H1 (cell line): ENCODE measurements around the gene DPEP3. TPM values are rescaled to one million over a fixed set of nuclear protein-coding genes. Genes with fewer than 3 reads are reported as not detected.
A peak's percentile ranks its signal among the peaks of the same experiment; 100 is the strongest.

Experiments
- CTCF ChIA-PET: fragments of 300-600 bp; sonication (Branson Sonifier 250); formaldehyde crosslinking; loops from one replicate; lab custom pipeline; 2021; ENCODE audit not compliant: partially characterized antibody; lab: Charles Lee
- POLR2A ChIA-PET: fragments of 300-600 bp; sonication (Branson Sonifier 250); formaldehyde crosslinking; loops from one replicate; lab custom pipeline; 2021; ENCODE audit warnings: inconsistent platforms; ENCODE audit not compliant: partially characterized antibody; lab: Charles Lee
- DNase-seq, 2 experiments: peaks; one replicate each; pipeline versions ENCODE4 v3.0.0 to v3.0.0-alpha.2; 2010 to 2022; ENCODE audit warnings: low spot score in 2 of 2, low read depth in 1 of 2, mixed read lengths in 1 of 2
- FAIRE-seq: peaks from 2 replicates; lab custom pipeline; 2011; peaks lifted over from hg19 to GRCh38; lab: Jason Lieb, UNC
- H2AFZ ChIP-seq: 2 replicates; pipeline ENCODE4 v1.8.1; 2012; ENCODE audit warnings: low read length, inconsistent platforms
- H2AK5ac ChIP-seq: 2 replicates; pipeline ENCODE4 v1.6.1; 2013; ENCODE audit warnings: low read depth, low read length
- H2BK120ac ChIP-seq: replicated peaks from 2 replicates; pipeline ENCODE3; 2013; ENCODE audit warnings: low read depth, low read length, inconsistent platforms
- H2BK12ac ChIP-seq: 2 replicates; pipeline ENCODE4 v1.6.1; 2013; ENCODE audit warnings: low read depth, low read length
- H2BK15ac ChIP-seq: 2 replicates; pipeline ENCODE4 v1.6.1; 2013; ENCODE audit warnings: low read length
- H2BK20ac ChIP-seq: 2 replicates; pipeline ENCODE4 v1.6.1; 2013; ENCODE audit warnings: low read length
- H2BK5ac ChIP-seq: 2 replicates; pipeline ENCODE4 v1.6.1; 2013; ENCODE audit warnings: low read depth, low read length
- H3K14ac ChIP-seq: 2 replicates; pipeline ENCODE4 v1.6.1; 2013; ENCODE audit warnings: inconsistent platforms; ENCODE audit not compliant: insufficient read length
- H3K18ac ChIP-seq: 2 replicates; pipeline ENCODE4 v1.6.1; 2013; ENCODE audit warnings: low read length; ENCODE audit errors: extremely low read depth
- H3K23ac ChIP-seq: 2 replicates; pipeline ENCODE4 v1.6.1; 2013; ENCODE audit warnings: inconsistent platforms; ENCODE audit not compliant: insufficient read length
- H3K23me2 ChIP-seq: 2 replicates; pipeline ENCODE4 v1.6.1; 2013; ENCODE audit warnings: low read depth, low read length
- H3K27ac ChIP-seq: 2 replicates; pipeline ENCODE4 v1.6.1; 2011; ENCODE audit warnings: low read depth, low read length, inconsistent platforms
- H3K27me3 ChIP-seq, 4 experiments: replicated peaks in 1 of 4; 1 replicate in 1 of 4; 2 replicates in 3 of 4; pipeline versions ENCODE4 v1.6.1 to v1.8.1; 2011 to 2013; ENCODE audit warnings: low read length in 3 of 4, mild to moderate bottlenecking in 3 of 4, inconsistent platforms in 2 of 4, mixed read lengths in 2 of 4, moderate library complexity in 1 of 4; ENCODE audit not compliant: control insufficient read depth in 3 of 4, insufficient read depth in 3 of 4; ENCODE audit errors: extremely low read depth in 1 of 4
- H3K36me3 ChIP-seq, 4 experiments: 2 replicates each; pipeline versions ENCODE4 v1.6.1 to v1.8.1; 2011 to 2013; ENCODE audit warnings: mild to moderate bottlenecking in 4 of 4, low read length in 3 of 4, moderate library complexity in 2 of 4, control low read depth in 1 of 4, inconsistent platforms in 1 of 4; ENCODE audit not compliant: insufficient read depth in 4 of 4, control insufficient read depth in 2 of 4
- H3K4ac ChIP-seq: replicated peaks from 2 replicates; pipeline ENCODE3; 2013; ENCODE audit warnings: low read length, low read depth, mixed read lengths, inconsistent platforms; ENCODE audit not compliant: insufficient read length
- H3K4me1 ChIP-seq, 4 experiments: replicated peaks in 1 of 4; 1 replicate in 1 of 4; 2 replicates in 3 of 4; pipeline versions ENCODE4 v1.6.1 to v1.8.1; 2011 to 2013; ENCODE audit warnings: low read length in 3 of 4, inconsistent platforms in 2 of 4, mixed read lengths in 1 of 4; ENCODE audit not compliant: insufficient read depth in 4 of 4, control insufficient read depth in 3 of 4
- H3K4me2 ChIP-seq, 2 experiments: 2 replicates each; pipeline versions ENCODE4 v1.6.1 to v1.8.1; 2011 to 2013; ENCODE audit warnings: low read depth in 2 of 2, low read length in 2 of 2, control low read depth in 1 of 2, inconsistent platforms in 1 of 2, mild to moderate bottlenecking in 1 of 2; ENCODE audit not compliant: insufficient read depth in 1 of 2
- H3K4me3 ChIP-seq, 4 experiments: fragments of 200-600, 300-600 bp in 1 of 4; sonication (generic), shearing (Covaris generic), sonication (Bioruptor Twin) in 1 of 4; 2 replicates each; pipeline versions ENCODE4 v1.5.1 to v1.8.1; 2011 to 2016; ENCODE audit warnings: low read length in 4 of 4, low read depth in 3 of 4, control low read depth in 2 of 4, inconsistent platforms in 2 of 4, mild to moderate bottlenecking in 2 of 4, mixed read lengths in 1 of 4, moderate library complexity in 1 of 4; ENCODE audit not compliant: insufficient read depth in 2 of 4; ENCODE audit errors: extremely low read depth in 1 of 4
- H3K56ac ChIP-seq: replicated peaks from 2 replicates; pipeline ENCODE3; 2013; ENCODE audit warnings: low read depth, mild to moderate bottlenecking, mixed read lengths, low read length, inconsistent platforms; ENCODE audit not compliant: insufficient read length
- H3K79me1 ChIP-seq: 2 replicates; pipeline ENCODE4 v1.6.1; 2013; ENCODE audit warnings: low read depth, low read length, control low read depth
- H3K79me2 ChIP-seq, 2 experiments: 2 replicates each; pipeline versions ENCODE4 v1.6.1 to v1.8.1; 2012 to 2013; ENCODE audit warnings: low read length in 2 of 2, mild to moderate bottlenecking in 2 of 2, inconsistent platforms in 1 of 2; ENCODE audit not compliant: insufficient read depth in 2 of 2, control insufficient read depth in 1 of 2
- H3K9ac ChIP-seq, 4 experiments: replicated peaks in 1 of 4; 1 replicate in 1 of 4; 2 replicates in 3 of 4; pipeline versions ENCODE4 v1.6.1 to v1.8.1; 2011 to 2013; ENCODE audit warnings: low read depth in 3 of 4, low read length in 3 of 4, control low read depth in 2 of 4, mild to moderate bottlenecking in 2 of 4, moderate library complexity in 2 of 4, inconsistent platforms in 1 of 4; ENCODE audit errors: extremely low read depth in 1 of 4
- H3K9me3 ChIP-seq, 2 experiments: 2 replicates each; pipeline versions ENCODE4 v1.6.1 to v1.8.1; 2012 to 2013; ENCODE audit warnings: mild to moderate bottlenecking in 2 of 2, moderate library complexity in 2 of 2, control low read depth in 1 of 2, inconsistent platforms in 1 of 2, low read depth in 1 of 2, low read length in 1 of 2, mixed read lengths in 1 of 2; ENCODE audit not compliant: insufficient read depth in 2 of 2
- H4K20me1 ChIP-seq, 2 experiments: replicated peaks in 1 of 2; 2 replicates each; pipeline versions ENCODE3 to v1.8.1; 2011 to 2013; ENCODE audit warnings: inconsistent platforms in 2 of 2, low read length in 2 of 2, mild to moderate bottlenecking in 1 of 2; ENCODE audit not compliant: insufficient read depth in 2 of 2, control insufficient read depth in 1 of 2
- H4K5ac ChIP-seq: 2 replicates; pipeline ENCODE4 v1.6.1; 2013; ENCODE audit warnings: low read length, low read depth, mixed read lengths, inconsistent platforms; ENCODE audit not compliant: insufficient read length
- H4K8ac ChIP-seq: 2 replicates; pipeline ENCODE4 v1.8.0; 2013; ENCODE audit warnings: mild to moderate bottlenecking, moderate library complexity, low read length, inconsistent platforms; ENCODE audit not compliant: insufficient read depth; ENCODE audit errors: extremely low read depth
- H4K91ac ChIP-seq: replicated peaks from 2 replicates; pipeline ENCODE3; 2013; ENCODE audit warnings: low read length, mixed read lengths, inconsistent platforms; ENCODE audit not compliant: insufficient read length
- EGR1 ChIP-seq: IDR thresholded peaks from 2 replicates; pipeline ENCODE4 v1.6.1; 2011; ENCODE audit warnings: low read depth, low read length, borderline replicate concordance
- KDM4A ChIP-seq: IDR thresholded peaks from one replicate; pipeline ENCODE4 v1.7.1; 2012; ENCODE audit warnings: low read depth, mild to moderate bottlenecking, moderate library complexity, low read length, inconsistent platforms; ENCODE audit not compliant: severe bottlenecking
- WGBS, 2 experiments: shearing (Covaris generic) in 1 of 2; methylation state at CpG; one replicate each; pipeline versions ENCODE4 v1.1.6 to v1.1.7; 2013 to 2015; ENCODE audit warnings: low lambda C conversion rate in 2 of 2, mixed read lengths in 2 of 2, inconsistent platforms in 1 of 2, low coverage in 1 of 2, missing lambda C conversion rate in 1 of 2; ENCODE audit not compliant: insufficient replicate concordance in 2 of 2, insufficient coverage in 1 of 2, insufficient read length in 1 of 2; ENCODE audit errors: extremely low coverage in 1 of 2, missing lambda C conversion rate in 1 of 2; 5-methylcytosine and 5-hydroxymethylcytosine counted together
- long read RNA-seq, 2 experiments: library from RNA in 1 of 2; library from capped mRNA in 1 of 2; stranded (forward); transcript quantifications; one replicate each; pipeline ENCODE4 v2.0.0, GENCODE V29; 2021; ENCODE audit warnings: inconsistent platforms in 1 of 2
- polyA minus RNA-seq, 3 experiments: library from RNA; depleted of rRNA, polyadenylated mRNA; stranded (reverse); fragments of >200 nt; gene quantifications; 1 replicate in 2 of 3; 2 replicates in 1 of 3; pipeline ENCODE4 v1.2.3, GENCODE V29; 2011
- polyA plus RNA-seq, 7 experiments: library from polyadenylated mRNA; depleted of rRNA in 3 of 7; stranded (reverse) in 5 of 7; unstranded in 2 of 7; fragments of >200 nt in 5 of 7; fragments of 200-250 nt in 2 of 7; gene quantifications; 1 replicate in 5 of 7; 2 replicates in 1 of 7; 4 replicates in 1 of 7; pipeline versions ENCODE4 v1.2.1 to v1.2.3, GENCODE V29; 2011 to 2013; ENCODE audit warnings: missing spikeins in 2 of 7, mixed read lengths in 2 of 7
- total RNA-seq: library from RNA; stranded (reverse); fragmentation: NEBNext Ultra II Directional; extraction: Animal tissue kit (Norgen Biotek cat#: 25700); gene quantifications from 2 replicates; pipeline ENCODE4 v1.2.1, GENCODE V29; 2021

Gene DPEP3
- total RNA-seq (9.9 and 10.6 TPM in 2 replicates), polyA plus RNA-seq (2011; rRNA removed) (6.5 and 12.7 TPM in 2 replicates), polyA minus RNA-seq (2011; rRNA and poly(A)+ RNA removed) (2.9 and 5.2 TPM in 2 replicates)
- 5.6 TPM for polyA plus RNA-seq (2011; cell fraction: cytosol; rRNA removed)
- polyA plus RNA-seq (2011; cell fraction: nucleus; rRNA removed) = 14.0 TPM
- 5.9 to 9.4 TPM (median 8.9 TPM) in 4 replicates for polyA plus RNA-seq (2012, experiment 1 of 2)
- 11.5 TPM for polyA plus RNA-seq (2012, experiment 2 of 2)
- polyA plus RNA-seq (2013, experiment 1 of 2) = 12.1 TPM
- 10.7 TPM for polyA plus RNA-seq (2013, experiment 2 of 2)
- 3.7 TPM for polyA minus RNA-seq (2011; cell fraction: cytosol; rRNA and poly(A)+ RNA removed)
- polyA minus RNA-seq (2011; cell fraction: nucleus; rRNA and poly(A)+ RNA removed) = 3.0 TPM
- long read RNA-seq, experiment 1, partial matches to known transcripts = 0 of 4 reads
- long read RNA-seq, experiment 1, other reads (novel, unspliced or antisense) = 1 of 4 reads
- long read RNA-seq, experiment 2, partial matches to known transcripts = 1 of 1 reads
- long read RNA-seq, experiment 2, other reads (novel, unspliced or antisense) = 0 of 1 reads

GRCh38 chr16:67979955-67980678 lies at the start of gene DPEP3:
Gene DPEP3 (minus strand): TSS chr16:67980499. CDS start chr16:67980380, 119 bp downstream.
- 60% methylated on average over 60 of the region's 62 CpGs; no CpG with 5 or more reads in 1 of the 2 experiments for WGBS, 2 experiments
- H4K8ac ChIP-seq = peak within 1 kb of the TSS; percentile 71
- H3K79me2 ChIP-seq = no peaks in the 10 kb centered on the region
- no peak within 1 kb of the TSS for H3K56ac ChIP-seq
- no peaks in the 10 kb centered on the region for H4K20me1 ChIP-seq
- ChIA-PET CTCF (interaction anchor here (1.0 to 4.0 kb wide), 15 partner anchors 9 to 238 kb away, joined by 3 to 33 read pairs (median 7); partner anchors contain the start of gene DPEP2), POLR2A (interaction anchor here (1.3 to 1.4 kb wide), 2 partner anchors 19 to 43 kb away, joined by 3 to 6 read pairs; partner anchors contain the start of genes DDX28, DPEP2 and DUS2)
- H3K4me1 ChIP-seq = peaks cover 0 to 4% (median 0%) of the 10 kb centered on the region in 4 experiments; a peak in 3 of 7 replicates
- peak within 1 kb of the TSS; percentile 5 for H4K5ac ChIP-seq
- no peaks in the 10 kb centered on the region for H3K79me1 ChIP-seq
- no peak within 1 kb of the TSS for H2AK5ac ChIP-seq
- peak in 1 of 2 experiments; percentile 89 for DNase-seq
- H3K27ac ChIP-seq = no peak within 1 kb of the TSS
- H2AFZ ChIP-seq = no peak within 1 kb of the TSS; the same call in 1 of the 2 replicates
- peak within 1 kb of the TSS in 1 of 4 experiments; percentile 26; a peak in 2 of 7 replicates for H3K9ac ChIP-seq
- no peaks in the 10 kb centered on the region; a peak in 1 of 8 replicates for H3K36me3 ChIP-seq
- H3K4me3 ChIP-seq = peak within 1 kb of the TSS in 2 of 4 experiments; percentile 3 to 46; a peak in 2 of 8 replicates
- no peak within 1 kb of the TSS for H2BK12ac ChIP-seq
- no peak within 1 kb of the TSS; the same call in 1 of the 2 replicates for H3K18ac ChIP-seq
- no peak within 1 kb of the TSS for H4K91ac ChIP-seq
- H3K4me2 ChIP-seq = peak within 1 kb of the TSS; percentile 11 to 46; a peak in 3 of 4 replicates
- peaks cover 0 to 2% (median 0%) of the 10 kb centered on the region in 4 experiments; a peak in 2 of 7 replicates for H3K27me3 ChIP-seq
- H2BK20ac ChIP-seq = no peak within 1 kb of the TSS
- H2BK5ac ChIP-seq = no peak within 1 kb of the TSS
- no peak within 1 kb of the TSS for H3K23ac ChIP-seq
- no peak within 1 kb of the TSS for H3K4ac ChIP-seq
- no peak for FAIRE-seq
- H3K9me3 ChIP-seq = no peaks in the 10 kb centered on the region; a peak in 1 of 4 replicates
- no peak within 1 kb of the TSS for H2BK120ac ChIP-seq
- H2BK15ac ChIP-seq = no peak within 1 kb of the TSS; the same call in none of the 2 replicates
- H3K23me2 ChIP-seq = no peaks in the 10 kb centered on the region
- no peak within 1 kb of the TSS for H3K14ac ChIP-seq
- peak; percentile 34 for TF ChIP-seq KDM4A
- peak; percentile 70; the same call in 1 of the 2 replicates for TF ChIP-seq EGR1
